ES-I3 (cell line): Measurements from ENCODE around the gene MAPKAPK3.
"Not testable (repeated sequence)": the region's sequence is repeated elsewhere in the genome, so short reads cannot be mapped to it uniquely, and the experiment has no call there.

Source experiments
- H3K36me3 ChIP-seq: 2 replicates; pipeline ENCODE4 v1.6.1; 2013; ENCODE audit warnings: mild to moderate bottlenecking, low read length, control low read depth, moderate library complexity; ENCODE audit not compliant: insufficient read depth
- H3K4me1 ChIP-seq: 2 replicates; pipeline ENCODE4 v1.6.1; 2013; ENCODE audit warnings: mild to moderate bottlenecking, control low read depth, low read length; ENCODE audit not compliant: insufficient read depth
- H3K9ac ChIP-seq: 2 replicates; pipeline ENCODE4 v1.6.1; 2013; ENCODE audit warnings: low read depth, mild to moderate bottlenecking, low read length, moderate library complexity
- H3K9me3 ChIP-seq: 2 replicates; pipeline ENCODE4 v1.6.1; 2013; ENCODE audit warnings: mild to moderate bottlenecking, low read length, moderate library complexity; ENCODE audit not compliant: control insufficient read depth, insufficient read depth

The MAPKAPK3 gene

DNA sequence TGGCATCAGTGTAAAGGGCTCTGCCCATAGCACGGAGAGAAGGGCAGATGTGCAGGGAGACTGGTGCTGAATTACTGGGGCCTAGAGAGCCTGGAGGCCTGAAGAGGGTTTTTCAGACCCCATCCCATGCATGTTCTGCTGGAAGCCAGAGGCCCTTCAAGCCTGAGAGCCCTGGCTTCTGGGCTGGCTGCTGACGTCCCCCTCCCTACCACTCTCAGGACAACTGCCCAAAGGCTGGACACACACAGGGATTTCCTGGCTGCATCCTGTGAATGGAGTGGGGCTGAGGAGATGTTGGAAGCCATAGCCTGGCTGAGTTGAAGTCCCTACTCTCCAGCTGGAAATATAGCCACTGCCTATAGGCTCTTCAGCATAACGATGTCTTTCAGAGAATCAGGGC, 40.9 kb downstream of the MAPKAPK3 start:
- Histone ChIP-seq H3K9ac (no peak overlapping the region), H3K36me3 (no peaks in the 10 kb centered on the region), H3K9me3 (no peaks in the 10 kb centered on the region), H3K4me1 (no peaks in the 10 kb centered on the region)

DNA sequence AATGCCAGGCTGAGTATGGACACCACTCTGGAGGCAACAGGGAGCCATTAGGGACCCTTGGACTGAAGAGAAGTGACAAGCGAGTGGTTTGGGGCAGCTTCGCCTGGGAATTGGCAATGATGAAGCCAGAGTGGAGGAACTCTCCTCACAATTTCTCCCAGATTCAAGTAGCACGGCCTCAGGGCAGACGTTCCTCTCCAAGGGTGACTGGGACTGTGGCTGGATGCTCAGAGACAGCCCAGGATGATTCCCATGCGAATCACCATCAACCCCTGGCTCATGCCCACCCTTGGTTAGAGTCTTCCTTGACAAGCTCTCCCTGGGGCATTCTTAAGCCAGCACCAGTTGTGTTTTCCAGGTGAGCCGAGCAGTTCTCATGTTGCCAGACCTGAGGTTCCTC, 41.5 kb downstream of the MAPKAPK3 start:
- Histone ChIP-seq H3K9ac (no peak overlapping the region), H3K9me3 (no peaks in the 10 kb centered on the region), H3K36me3 (no peaks in the 10 kb centered on the region), H3K4me1 (no peaks in the 10 kb centered on the region)

DNA sequence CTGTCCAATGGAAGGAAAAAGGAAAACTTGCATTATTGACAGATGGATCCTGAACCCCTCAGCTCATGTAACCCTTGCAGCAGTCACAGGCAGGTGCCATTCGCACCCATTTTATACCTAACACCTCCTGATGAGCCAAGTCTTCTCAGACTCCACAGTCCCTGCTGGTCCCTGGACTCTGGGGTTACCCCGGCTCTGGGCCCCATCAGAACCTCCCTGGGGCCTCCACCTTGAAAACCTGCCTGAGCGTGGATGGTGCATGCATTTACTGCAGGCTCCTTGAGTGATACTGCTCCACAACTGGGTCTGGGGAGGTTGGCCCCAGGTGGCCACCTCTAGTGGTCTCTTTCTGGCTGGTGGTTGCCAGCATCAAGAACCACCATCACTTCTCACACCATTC, 41.9 kb downstream of the MAPKAPK3 start:
- no peak overlapping the region for H3K9ac ChIP-seq
- no peaks in the 10 kb centered on the region for H3K36me3 ChIP-seq
- H3K9me3 ChIP-seq: no peaks in the 10 kb centered on the region
- H3K4me1 ChIP-seq: no peaks in the 10 kb centered on the region

DNA sequence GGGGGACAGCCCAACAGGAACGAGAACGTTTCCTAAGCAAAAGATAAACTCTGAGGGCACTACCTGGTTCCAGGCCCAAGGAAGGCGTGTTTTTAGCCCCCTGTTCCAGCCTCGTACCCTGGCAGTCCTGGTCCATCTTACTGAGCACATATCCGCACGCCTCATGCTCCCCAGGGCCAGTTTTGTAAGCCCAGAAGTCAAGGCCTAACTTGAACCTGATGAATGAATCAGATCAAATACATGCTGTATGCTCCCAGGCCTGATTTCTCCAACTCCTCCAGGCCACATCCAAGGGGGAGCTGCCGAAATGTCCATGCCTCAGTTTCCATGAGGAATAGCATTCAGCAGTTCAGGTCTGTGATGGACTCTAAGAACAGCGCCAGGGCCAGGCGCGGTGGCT, 43.4 kb downstream of the MAPKAPK3 start:
- Histone ChIP-seq H3K9me3 (no peaks in the 10 kb centered on the region), H3K36me3 (no peaks in the 10 kb centered on the region), H3K9ac (no peak overlapping the region), H3K4me1 (no peaks in the 10 kb centered on the region)

DNA sequence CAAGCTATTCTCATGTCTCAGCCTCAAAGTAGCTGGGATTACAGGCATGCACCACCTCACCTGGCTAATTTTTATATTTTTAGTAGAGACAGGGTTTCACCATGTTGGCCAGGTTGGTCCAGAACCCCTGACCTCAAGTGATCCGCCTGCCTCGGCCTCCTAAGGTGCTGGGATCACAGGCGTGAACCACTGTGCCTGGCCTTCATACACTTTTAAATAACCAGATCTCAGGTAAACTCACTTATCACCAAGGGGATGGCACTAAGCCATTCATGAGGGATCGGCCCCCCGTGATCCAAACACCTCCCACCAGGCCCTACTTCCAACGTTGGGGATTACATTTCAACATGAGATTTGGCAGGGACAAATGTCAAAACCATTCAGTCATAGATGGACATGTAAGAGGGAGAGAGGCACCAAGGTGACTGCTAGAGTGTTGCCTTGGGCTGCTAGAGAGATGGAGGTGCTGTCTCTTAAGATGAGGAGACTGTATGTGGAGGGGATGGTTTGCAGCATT, 44.4 kb downstream of the MAPKAPK3 start:
- Histone ChIP-seq H3K36me3 (no peaks in the 10 kb centered on the region), H3K4me1 (no peaks in the 10 kb centered on the region)

DNA sequence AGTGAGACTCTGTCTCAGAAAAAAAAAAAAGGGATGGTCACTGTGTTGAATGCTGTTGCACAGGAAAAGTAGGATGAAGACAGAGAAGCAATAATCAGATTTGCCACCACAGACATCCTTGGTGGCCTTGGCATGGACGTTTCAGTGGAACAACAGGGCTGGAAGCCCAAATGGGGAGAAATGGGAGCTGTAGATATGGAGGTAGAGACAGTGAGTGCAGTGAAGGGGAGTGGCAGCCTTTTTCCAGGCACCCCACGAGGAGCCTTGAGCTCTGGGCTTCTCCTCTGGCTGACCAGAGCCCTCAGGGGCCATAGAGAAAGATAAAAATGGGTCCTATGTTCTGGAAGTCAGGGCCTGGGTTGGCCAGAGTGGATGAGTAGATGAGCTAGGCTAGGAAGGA, 45.5 kb downstream of the MAPKAPK3 start:
- Histone ChIP-seq H3K36me3 (no peaks in the 10 kb centered on the region), H3K4me1 (no peaks in the 10 kb centered on the region), H3K9me3 (no peaks in the 10 kb centered on the region), H3K9ac (no peak overlapping the region)

More for the DNA sequence above, 44.4 kb downstream of the MAPKAPK3 start:
- no peaks in the 10 kb centered on the region for H3K9me3 ChIP-seq
- H3K9ac ChIP-seq: no peak overlapping the region

DNA sequence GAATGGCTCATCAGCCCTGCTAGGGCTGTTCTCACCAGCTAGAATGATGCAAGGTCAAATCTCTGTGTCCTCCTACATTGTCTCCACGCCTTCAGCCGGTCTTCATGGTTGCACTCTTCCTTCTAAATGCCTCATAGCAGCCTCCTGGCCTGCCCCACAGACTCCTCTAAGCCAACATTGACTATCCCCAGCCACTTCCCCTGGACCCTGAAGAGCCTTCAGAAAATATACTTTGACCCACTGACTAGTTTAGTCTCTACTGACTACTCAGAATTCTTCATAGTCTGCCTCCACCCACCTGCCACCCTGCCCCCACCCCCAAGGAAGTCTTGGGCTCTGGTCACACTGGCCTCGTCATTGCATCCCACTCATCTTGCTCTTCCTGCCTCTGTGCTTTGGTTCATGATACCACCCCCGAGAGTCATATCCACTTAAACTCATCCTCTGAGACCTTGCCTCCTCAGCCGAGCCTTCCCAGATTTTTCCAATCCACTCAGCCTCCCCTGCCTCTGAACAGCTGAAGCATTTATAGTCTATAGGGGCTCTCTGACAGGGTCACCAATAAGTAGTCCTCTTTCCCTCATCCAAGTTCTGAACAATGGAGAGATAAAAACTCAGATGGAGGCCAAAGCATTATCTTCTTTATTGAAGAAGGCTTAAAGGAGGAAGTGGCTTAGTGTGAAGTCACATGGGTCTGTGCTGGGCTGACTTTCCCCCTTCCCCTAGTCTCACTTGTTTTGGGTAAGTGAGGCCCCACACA, 48.3 kb downstream of the MAPKAPK3 start:
- Histone ChIP-seq H3K9me3 (no peaks in the 10 kb centered on the region), H3K4me1 (no peaks in the 10 kb centered on the region), H3K9ac (no peak overlapping the region), H3K36me3 (no peaks in the 10 kb centered on the region)

DNA sequence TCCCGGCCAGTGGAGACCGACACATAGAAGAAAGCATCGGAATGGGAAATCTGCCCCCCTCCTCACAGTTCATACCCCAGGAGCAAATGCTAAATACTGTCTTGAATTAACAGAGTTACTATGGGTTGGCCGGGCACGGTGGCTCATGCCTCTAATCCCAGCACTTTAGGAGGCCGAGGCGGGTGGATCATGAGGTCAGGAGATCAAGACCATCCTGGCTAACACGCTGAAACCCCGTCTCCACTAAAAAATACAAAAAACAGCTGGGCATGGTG, 48.8 kb downstream of the MAPKAPK3 start:
- not testable (repeated sequence) for H3K9ac ChIP-seq

DNA sequence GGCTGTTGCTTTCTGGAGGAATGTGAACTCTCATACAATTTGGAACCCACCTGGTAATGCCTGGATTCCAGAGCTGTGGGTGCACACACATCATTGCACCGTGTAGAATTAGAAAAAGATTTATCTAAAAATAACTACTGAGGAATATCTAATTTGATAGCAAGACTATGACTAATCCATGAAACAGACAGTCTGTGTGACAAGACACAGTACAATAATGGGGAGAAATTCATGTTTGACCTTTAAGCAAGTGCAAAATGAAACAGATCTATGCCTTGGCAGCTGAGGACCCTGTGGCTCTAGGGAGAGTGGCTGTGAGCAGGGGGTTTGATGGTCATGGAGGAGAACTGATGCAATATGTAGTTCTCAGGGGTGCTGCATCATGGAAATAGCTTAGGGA, 49.9 kb downstream of the MAPKAPK3 start:
- Histone ChIP-seq H3K36me3 (no peaks in the 10 kb centered on the region), H3K4me1 (no peaks in the 10 kb centered on the region), H3K9me3 (no peaks in the 10 kb centered on the region), H3K9ac (no peak overlapping the region)

More for the DNA sequence above, 48.8 kb downstream of the MAPKAPK3 start:
- H3K9me3 ChIP-seq, H3K36me3 ChIP-seq, H3K4me1 ChIP-seq: not testable (repeated sequence)

DNA sequence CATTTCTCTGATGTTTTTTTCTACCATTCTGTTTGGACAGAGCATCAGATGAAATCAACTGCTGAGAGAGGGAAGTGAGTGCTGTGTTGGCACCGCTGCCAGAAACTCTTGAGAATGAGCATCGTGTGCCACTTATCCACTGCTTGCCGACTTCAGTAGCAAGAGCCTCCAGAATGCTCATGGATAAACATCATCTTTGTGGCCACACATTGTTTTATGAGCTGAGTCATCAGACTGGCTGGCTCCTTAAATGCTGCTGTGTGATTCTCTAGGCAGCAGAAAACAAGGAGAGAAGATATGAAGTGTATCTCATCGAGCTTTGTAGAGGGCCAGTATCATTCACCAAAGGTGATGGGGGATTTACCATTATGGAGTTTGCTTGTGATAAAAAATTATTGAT, 54.4 kb downstream of the MAPKAPK3 start:
- Histone ChIP-seq H3K36me3 (no peaks in the 10 kb centered on the region), H3K4me1 (no peaks in the 10 kb centered on the region), H3K9ac (no peak overlapping the region), H3K9me3 (no peaks in the 10 kb centered on the region)

DNA sequence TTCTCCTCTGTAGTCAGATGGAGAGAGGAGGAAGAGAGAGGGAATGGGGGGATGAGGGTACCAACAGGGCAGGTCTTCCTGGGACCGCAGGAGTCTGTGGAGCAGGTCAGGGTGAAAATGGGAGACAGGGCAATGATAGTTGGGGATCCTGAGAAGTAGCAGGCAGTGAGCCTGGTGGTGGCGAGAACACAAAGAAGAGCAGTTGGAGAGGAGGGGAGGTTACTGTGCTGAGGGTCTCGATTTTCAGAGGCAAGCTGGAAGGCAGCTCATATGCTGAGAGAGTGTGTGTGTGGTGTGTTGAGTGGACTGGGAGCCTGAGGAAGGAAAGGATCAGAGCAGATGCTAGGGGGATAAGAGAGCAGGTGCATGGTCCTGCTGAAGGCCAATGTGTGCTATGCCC, 55.7 kb downstream of the MAPKAPK3 start:
- H3K4me1 ChIP-seq: peaks cover 10% of the 10 kb centered on the region
- no peaks in the 10 kb centered on the region for H3K36me3 ChIP-seq
- no peaks in the 10 kb centered on the region for H3K9me3 ChIP-seq
- H3K9ac ChIP-seq: no peak overlapping the region

DNA sequence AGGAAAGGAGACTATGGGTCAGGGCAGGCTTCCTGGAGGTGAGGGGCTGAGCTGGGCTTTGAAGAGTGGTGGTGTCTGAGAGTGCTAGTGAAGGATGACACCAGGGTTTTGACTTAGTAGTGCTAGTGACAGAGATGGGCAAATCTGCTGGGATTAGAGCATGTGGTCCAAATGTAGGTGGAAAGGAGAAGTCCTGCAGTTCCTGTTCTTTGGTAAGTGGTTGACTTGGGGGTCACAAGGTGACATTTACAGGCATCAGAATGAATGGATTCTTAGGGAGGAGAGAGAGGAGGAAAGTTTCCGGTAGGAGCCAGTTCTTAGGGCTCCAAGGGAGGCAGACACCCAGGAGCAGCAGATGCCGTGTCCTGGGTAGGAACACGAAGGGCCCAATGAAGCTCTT, 57.0 kb downstream of the MAPKAPK3 start:
- no peaks in the 10 kb centered on the region for H3K9me3 ChIP-seq
- peaks cover 12% of the 10 kb centered on the region for H3K4me1 ChIP-seq
- H3K36me3 ChIP-seq: no peaks in the 10 kb centered on the region
- peak overlapping the region; percentile 72 for H3K9ac ChIP-seq

DNA sequence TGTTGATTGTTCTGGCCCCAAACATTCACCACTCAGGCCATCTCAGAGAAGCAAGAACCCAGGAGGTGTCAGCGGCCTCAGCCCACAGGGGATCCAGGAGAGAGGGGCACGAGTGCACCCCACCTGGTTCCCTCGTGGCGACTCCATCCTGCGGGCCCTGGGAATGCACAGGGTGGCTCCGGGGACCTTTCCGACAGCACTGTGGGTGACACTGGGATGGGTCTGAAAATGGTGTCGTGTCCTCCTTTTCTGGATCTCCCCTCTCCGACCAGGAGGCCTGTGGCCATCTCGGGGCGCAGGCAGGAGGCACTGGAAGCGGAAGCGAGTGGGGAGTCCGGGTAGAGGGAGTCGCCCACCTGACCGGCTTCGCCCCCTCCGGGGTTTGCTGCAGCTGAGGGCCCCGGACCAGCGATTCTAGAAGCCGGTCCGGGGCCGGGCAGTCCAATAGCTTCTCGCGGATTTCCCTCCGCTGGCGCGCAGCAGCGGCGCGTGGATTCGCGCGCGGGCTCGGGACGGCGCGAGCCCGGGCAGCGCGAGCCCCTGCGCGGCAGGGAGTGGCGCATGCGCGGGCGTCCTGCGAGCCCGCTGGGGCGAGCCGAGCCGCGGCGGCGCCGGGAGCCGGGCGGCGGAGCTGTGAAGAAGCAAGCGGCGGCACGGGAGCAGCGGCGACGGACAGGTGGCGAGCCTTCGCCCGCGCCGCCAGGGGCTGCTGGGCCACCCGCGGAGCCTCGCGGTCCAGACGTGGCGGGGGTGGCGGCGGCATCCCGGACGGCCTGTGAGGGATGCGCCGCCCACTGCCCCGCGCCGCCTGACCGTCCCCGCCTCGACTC, 57.6 kb downstream of the MAPKAPK3 start, which contains the start of gene DOCK3:
Gene DOCK3 (plus strand): TSS at position 579 of the 830 bp plus-strand sequence. CDS start 337 bp downstream, outside the sequence.
- Histone ChIP-seq H3K9me3 (no peaks in the 10 kb centered on the region), H3K36me3 (no peaks in the 10 kb centered on the region), H3K9ac (peak within 1 kb of the TSS; percentile 72), H3K4me1 (peaks cover 14% of the 10 kb centered on the region)

DNA sequence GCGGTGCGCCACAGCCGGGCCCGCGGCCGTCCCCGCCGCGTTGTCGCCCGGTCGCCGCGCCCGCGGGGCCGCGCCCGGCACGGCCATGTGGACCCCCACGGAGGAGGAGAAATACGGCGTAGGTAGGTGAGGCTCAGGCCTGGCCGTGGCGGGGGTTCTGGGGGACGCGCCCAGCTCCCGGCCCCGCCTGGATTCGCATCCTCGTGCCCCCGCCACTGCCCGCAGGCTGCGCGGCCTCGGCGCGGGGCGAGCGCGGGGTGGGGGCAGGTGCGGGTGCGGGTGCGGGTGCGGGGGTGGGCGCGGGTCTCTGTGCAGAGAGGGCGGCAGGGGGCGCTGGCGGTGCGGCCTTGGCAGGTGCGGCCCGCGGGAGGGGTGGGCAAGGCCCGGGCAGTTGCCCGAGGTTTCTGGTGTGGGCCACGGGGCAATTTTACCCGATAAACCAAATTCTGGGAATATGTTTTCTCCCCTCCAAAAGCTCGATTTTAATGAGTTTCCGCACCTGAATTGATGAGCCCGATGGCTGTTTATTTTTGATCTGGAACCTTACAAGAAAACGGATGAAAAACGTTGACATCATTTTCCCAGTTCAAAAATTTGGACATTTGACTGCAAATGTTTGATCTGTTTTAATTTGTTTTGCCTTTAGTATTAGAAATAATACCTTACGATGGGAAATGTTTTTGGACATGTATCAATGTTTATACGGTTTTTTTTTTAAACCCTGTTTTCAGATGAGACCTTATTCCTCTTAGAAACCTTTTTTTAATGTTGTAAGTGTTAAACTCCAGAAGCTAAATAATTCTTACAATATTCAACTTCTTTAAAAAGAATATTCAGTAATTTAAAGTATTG, 58.5 kb downstream of the MAPKAPK3 start:
- no peaks in the 10 kb centered on the region for H3K9me3 ChIP-seq
- peak overlapping the region; percentile 72 for H3K9ac ChIP-seq
- no peaks in the 10 kb centered on the region for H3K36me3 ChIP-seq
- H3K4me1 ChIP-seq: peaks cover 14% of the 10 kb centered on the region
